Measurements from ENCODE around the gene SNCAIP.

DNA sequence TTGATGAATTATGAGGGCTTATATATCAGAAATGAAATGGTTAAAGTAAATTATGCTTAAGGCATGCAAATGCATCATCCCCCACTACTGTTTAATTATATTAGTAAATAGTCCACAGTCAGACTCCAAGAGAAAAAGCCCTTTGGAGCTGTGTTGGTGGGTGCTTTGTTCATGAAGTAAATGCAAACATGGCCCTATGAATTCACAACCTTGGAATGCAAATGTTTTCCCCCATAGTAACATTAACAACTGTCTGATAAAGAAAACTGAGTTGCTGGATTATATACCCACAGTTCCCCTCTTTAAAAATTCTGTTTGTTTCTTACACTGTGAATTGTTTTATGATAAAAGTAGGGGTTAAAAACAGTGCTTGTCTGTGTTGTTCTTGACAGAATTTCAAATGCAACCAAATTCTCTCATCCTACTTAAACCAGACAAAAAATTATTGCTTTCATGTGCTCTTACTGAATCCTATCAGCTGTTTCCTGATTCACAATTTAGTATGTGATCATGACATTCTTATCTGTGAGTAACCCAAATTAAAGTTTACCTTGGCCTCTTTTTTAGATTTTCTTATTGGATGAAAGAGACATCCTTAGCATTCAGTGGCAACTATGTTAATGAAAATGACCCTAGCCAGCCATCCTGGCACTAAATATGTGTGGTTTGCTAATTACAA, 48.5 kb upstream of the SNCAIP start:
- TF ChIP-seq SPI1 (IDR thresholded peaks at IDR 0.05; ENCODE audit: borderline replicate concordance, low read depth), result no peak
- TF ChIP-seq CTCF (IDR thresholded peaks at IDR 0.05; ENCODE audit: insufficient read depth, low read length), result no peak
- no peak for TF ChIP-seq POLR2AphosphoS5 (IDR thresholded peaks at IDR 0.05; ENCODE audit: low read depth)
- TF ChIP-seq GABPA (IDR thresholded peaks at IDR 0.05; ENCODE audit: low read depth), result no peak
- TF ChIP-seq REST (IDR thresholded peaks at IDR 0.05; ENCODE audit: insufficient replicate concordance, low read depth), result no peak
